GM21423 (cell line): ENCODE data around the gene KSR2.

Source experiments
- ATAC-seq: cut with Tn5 transposase; IDR thresholded peaks from one replicate; pipeline ENCODE4 v1.9.1; 2021; ENCODE audit warnings: mild to moderate bottlenecking, moderate library complexity; ENCODE audit not compliant: unreplicated experiment

Gene KSR2

GRCh38 chr12:117547209-117547608 lies 421.6 kb downstream of the KSR2 start:
- ATAC-seq = no peak

DNA sequence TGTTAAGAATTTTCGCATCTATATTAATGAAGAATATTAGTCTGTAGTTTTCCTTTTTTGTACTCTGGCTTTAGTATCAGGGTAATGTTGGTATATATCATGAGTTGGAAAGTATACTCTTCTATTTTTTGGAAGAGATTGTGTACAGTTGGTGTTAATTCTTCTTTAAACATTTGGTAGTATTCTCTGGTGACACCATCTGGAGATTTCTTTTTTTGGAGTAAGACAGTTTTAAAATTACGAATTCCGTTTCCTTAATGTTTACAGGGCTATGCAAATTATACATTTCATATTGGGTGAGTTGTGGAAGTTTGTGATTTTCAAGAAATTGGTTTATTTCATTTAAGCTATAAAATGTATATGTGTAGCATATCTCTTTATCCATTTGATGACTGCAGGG lies 423.6 kb downstream of the KSR2 start:
- ATAC-seq = no peak

DNA sequence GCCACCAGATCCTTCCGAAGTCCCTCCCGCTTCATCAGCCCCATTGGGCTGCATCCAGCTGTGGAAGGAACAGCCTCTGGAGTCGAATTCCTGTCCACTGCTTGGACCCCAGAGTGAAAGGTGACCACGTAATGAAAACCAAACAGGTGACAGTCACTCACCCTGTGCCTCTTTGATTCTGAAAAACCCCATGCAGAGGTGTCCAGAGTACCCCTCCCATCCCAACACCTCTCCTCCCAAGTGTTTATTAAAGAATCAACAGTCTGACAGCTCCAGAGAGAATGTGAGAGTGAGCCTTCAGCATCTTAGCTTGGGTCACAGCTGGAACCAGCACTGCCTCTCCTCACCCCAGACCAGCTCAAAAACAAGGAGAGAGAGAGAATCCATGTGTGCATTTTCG lies 428.8 kb downstream of the KSR2 start:
- ATAC-seq = no peak

GRCh38 chr12:117538926-117539325 lies 429.9 kb downstream of the KSR2 start:
- ATAC-seq = no peak

DNA sequence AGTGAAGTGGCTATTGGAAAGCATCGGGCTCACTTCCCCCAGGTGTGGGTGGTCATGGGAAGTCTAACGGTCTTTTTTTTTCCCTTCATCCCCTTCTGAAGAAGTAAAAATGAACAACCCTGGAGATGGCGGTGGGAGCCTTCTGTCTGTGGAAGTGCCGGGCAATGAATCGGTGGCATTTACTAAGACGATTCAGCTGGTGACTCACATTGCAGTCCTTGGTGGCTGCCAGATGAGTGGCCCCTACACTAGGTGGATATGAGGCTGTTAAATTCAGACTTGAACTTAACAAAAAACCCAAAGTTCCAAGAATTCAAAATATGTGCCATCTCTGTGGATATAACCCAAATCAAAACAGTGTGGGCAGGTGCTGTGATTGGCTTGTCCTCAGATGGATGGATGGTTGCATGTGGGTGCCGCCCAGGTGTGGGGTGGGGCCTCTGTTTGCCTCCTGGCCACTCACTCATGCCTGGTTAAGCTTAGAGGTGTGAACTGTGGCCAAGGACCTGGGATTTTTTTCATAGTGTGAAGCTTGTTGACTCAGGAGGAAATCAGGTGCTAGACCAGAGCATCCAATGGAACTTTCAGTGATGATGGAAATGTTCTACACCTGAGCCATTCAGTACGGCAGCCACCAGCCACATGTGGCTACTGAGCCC lies 430.6 kb downstream of the KSR2 start:
- no peak for ATAC-seq

DNA sequence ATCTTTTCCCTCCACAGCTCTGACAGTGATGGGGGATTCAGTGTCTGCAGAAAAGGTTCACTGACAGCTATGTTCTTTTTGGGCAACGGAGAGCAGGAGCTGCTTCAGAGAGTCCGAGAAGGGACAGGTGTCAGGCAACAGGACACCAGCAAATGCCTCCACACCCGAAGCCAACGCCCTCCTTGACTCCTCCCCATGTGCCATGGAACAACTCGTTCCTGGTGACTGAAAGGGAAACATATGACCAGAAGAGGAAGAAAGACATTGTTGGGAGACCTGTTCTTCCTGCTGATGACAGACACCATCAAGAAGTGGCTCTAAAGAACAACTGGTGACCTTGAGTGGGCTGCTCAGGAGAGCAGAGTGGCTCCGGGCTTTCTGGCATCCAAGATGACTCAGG lies 435.1 kb downstream of the KSR2 start:
- ATAC-seq = no peak

GRCh38 chr12:117530796-117531195 lies 438.0 kb downstream of the KSR2 start:
- no peak for ATAC-seq

- no peak for ATAC-seq
These were observed 440.3 kb downstream of the KSR2 start for GRCh38 chr12:117528538-117528937.

GRCh38 chr12:117527479-117527855 lies 441.3 kb downstream of the KSR2 start:
- no peak for ATAC-seq

GRCh38 chr12:117526757-117527478 lies 441.9 kb downstream of the KSR2 start:
- ATAC-seq = no peak

GRCh38 chr12:117525766-117526165 lies 443.0 kb downstream of the KSR2 start:
- ATAC-seq = no peak

DNA sequence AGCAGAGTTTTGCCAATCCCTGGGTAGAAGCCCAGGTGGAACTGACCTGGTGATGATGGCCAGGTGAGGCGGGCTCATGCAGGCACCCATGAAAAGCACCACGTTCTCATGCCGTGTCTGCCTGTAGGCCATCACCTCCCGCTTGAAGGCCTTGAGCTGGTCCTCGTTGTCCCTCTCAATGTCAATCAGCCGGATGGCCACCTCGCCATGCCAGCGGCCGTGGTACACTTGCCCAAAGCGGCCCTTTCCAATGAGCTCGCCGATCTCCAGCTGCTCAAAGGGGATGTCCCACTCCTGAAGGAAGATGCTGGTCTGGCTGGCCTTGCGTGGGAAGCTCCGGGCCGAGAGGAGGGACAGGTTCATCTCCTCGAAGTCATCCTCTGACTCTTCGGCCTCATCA lies 444.0 kb downstream of the KSR2 start:
- ATAC-seq = no peak

DNA sequence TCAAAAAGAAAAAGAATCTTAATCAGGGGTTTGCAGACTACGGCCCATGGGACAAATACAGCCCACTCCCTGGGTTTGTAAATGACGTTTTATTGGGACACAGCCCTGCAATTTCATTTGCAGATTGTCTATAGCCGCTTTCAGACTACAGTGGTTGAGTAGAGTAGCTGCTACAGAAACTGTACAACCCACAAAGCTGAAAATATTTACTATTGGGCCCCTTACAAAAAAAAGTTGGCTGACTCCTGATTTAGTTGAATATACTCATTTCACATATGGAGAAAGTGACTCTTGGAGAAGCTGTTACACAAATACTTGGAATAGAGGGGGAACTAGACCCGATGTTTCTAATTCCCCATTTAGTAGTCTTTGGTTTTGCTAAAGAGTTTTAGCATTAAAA lies 444.8 kb downstream of the KSR2 start:
- no peak for ATAC-seq

- ATAC-seq = no peak
These were observed 446.2 kb downstream of the KSR2 start for GRCh38 chr12:117522559-117522958.

DNA sequence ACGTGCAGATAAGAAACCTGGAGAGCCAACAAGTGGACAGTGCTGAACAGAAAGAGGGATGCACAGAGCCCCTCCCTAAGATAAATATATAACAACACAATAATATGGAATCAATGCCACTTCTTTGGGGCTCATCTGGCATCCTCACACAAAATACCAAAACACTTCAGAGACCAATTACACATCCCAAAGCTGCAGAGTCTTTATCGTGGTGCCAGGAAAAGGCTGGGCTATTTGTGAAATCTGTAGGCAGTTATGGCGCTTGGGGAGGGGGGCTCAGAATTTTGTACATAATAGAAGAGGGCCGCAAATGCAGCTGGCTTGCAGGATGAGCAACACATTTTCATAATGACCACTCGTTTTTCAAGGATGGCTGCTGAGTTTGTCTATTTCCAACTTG lies 446.9 kb downstream of the KSR2 start:
- no peak for ATAC-seq

DNA sequence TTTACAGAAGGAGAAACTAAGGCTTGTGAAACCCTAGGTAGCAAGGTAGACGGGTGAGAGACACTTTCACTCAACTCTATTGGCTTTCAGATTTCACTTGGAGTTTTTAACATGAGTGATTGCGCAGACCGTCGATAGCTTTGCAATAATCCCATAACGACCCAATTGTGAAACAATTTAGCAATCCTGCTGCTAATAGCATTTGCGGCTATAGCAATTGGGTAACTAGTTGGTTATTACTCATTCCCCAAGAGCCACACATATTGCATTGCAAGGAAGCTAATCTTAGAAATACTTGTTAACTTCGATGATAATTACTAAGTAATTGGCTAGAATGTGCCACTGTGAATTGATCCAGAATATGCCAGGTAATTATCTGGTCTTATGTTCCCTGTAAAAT lies 447.4 kb downstream of the KSR2 start:
- no peak for ATAC-seq

GRCh38 chr12:117518594-117519270 lies 450.1 kb downstream of the KSR2 start:
- ATAC-seq = no peak

- no peak for ATAC-seq
These were observed 451.5 kb downstream of the KSR2 start for GRCh38 chr12:117517219-117517739.

GRCh38 chr12:117516034-117516433 lies 452.8 kb downstream of the KSR2 start:
- ATAC-seq = no peak

- no peak for ATAC-seq
These were observed 454.8 kb downstream of the KSR2 start for GRCh38 chr12:117514016-117514415.

DNA sequence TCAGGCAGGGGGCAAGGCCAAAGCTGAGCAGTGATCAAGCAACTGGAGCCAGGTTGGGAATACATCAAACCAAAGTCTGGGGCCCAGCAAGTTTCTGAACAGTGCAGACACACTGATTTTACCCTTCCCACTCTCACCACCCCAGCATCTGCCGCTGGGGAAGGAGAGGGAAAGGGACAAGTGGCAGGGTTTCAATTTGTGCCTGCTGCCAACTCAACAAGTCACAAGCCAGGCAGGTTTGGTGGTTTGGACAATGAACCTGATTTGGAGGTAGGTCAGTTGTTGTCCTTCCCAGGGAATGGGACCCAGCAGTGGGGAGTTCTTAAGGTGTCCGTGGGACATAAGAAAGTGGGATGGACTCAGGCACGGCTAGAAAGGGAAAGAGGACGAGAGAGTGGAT lies 455.4 kb downstream of the KSR2 start:
- no peak for ATAC-seq

- no peak for ATAC-seq
These were observed 460.3 kb downstream of the KSR2 start for GRCh38 chr12:117508468-117508867.
